ELR (cell line): ENCODE measurements around the gene YIF1A.
"Not testable (repeated sequence)": the region's sequence is repeated elsewhere in the genome, so short reads cannot be mapped to it uniquely, and the experiment has no call there.

Experiments
- DNase-seq: peaks from one replicate; pipeline ENCODE4 v3.0.0-alpha.2; 2015; ENCODE audit warnings: low read depth

Gene YIF1A

GRCh38 chr11:66326261-66327111 is 37.5 kb upstream of the YIF1A start:
- peak; percentile 43 for DNase-seq

DNA sequence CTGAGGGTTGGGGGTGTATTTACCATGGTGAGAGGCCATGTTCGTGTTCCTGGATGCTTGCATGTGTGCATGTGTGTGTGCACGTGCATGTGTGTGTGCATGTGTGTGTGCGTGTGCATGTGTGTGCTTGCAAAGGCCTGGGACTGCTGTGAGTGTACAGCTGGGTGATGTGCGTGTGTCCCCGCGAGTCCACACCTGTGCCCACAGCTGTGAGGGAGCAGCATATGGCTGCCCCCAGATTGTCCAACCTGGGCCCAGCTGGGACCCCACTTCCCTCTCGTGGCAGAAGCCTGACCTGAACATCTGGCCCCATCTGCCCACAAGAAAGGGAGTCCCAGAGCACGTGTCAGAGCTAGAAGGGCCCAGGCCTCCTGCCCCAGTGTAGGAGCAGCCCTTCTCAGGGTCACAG is 36.3 kb upstream of the YIF1A start:
- DNase-seq = no peak

- peak; percentile 62 for DNase-seq
Observed at GRCh38 chr11:66324664-66325063, 35.7 kb upstream of the YIF1A start.

DNA sequence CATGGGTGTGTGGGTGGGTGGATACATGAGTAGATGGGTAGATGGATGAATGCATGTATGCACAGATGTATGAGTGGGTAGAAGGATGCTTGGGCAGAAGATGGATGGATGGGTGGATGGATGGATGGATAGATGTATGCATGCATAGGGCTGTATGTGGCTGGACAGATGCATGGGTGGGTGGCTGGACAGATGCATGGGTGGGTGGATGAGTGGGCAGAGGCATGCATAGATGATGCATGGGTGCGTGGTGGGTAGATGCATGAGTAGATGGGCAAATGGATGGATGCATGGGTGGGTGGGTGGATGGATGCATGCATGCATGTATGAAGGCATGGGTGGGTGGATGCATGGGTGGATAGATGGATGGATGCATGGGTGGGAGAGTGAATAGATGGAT is 34.7 kb upstream of the YIF1A start:
- DNase-seq = no peak

DNA sequence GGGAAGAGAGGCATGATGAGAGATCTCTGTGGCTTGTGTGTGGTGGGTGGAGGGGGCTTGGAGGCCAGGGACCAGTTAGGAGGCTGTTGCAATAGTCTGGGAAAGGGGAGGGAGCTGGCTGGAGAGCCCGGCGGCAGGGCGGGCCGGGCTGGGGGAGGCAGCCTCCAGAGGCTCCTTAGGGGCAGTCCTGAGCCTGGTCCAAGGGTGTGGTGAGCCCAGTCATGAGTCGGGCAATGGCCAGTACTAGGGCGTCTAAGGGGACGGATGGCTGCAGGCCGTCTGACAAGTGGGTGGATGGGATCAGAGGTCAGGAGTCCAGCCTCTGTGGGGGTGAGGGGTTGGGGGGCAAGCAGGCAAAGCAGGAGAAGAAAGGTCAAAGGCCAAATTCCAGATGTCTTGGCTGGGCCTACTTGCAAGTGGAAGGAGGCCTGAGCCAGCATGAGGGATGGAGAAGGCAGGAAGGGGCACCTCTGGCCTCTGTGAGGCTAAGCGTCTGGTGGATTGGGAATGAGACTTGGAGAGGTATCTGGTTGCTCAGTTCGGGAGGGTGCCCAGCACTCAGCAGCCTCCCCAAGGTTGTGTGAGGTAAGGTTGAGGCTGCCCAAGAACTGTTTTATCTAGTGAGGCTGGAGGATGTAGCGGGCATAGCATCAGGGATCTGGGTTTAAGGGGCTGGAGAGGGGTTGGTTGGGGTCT is 33.9 kb upstream of the YIF1A start:
- no peak for DNase-seq

GRCh38 chr11:66321606-66322005 is 32.7 kb upstream of the YIF1A start:
- no peak for DNase-seq

- DNase-seq = not testable (repeated sequence)
Observed at GRCh38 chr11:66320748-66321147, 31.8 kb upstream of the YIF1A start.

DNA sequence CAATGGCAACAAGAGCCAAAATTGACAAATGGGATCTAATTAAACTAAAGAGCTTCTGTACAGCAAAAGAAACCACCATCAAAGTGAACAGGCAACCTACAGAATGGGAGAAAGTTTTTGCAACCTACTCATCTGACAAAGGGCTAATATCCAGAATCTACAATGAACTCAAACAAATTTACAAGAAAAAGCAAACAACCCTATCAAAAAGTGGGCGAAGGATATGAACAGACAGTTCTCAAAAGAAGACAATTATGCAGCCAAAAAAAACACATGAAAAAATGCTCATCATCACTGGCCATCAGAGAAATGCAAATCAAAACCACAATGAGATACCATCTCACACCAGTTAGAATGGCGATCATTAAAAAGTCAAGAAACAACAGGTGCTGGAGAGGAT is 31.3 kb upstream of the YIF1A start:
- not testable (repeated sequence) for DNase-seq

- DNase-seq = no peak
Observed at GRCh38 chr11:66318600-66318970, 29.6 kb upstream of the YIF1A start.

DNA sequence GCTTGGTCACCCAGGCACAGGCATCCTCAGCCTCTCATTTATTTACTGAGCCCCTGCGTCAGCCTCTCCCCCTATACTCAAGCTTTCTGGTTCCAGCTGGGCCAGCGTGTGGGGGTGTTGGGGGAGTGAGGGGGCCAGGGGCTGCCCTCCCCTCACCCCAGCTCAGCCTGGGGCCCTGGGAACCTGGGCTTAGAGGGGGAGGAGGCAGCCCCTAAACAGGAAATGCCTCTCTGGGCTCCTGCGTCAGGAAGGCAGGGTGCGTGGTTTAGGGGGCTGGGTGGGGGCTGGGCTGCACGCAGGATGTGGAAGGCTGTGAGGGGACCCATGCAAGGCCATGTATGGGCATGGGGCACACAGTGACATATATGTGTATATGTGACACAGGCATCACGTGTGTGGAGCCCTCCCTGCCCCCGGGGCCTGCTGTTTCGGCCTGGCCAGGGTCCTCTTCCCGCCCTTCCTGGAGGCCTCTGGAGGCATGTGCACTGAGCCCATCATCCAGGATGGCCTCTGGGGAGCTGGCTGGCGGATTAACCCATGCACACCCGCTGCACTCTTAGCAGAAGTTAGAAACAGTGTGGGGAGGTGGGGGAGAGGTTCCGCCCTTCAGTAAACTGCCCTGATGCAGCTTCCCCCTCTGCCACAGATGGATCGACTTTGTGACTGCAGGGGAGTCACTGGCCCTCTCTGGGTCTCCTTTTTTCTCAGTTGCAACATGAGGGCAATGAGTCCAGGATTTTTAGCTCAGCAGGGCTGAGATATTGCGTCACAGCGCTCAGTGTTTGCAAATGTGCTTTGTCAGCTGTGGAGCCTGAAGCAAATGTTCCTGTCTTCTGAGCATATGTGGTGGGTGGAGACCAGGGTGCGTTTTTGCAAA is 29.0 kb upstream of the YIF1A start:
- peak; percentile 61 for DNase-seq

DNA sequence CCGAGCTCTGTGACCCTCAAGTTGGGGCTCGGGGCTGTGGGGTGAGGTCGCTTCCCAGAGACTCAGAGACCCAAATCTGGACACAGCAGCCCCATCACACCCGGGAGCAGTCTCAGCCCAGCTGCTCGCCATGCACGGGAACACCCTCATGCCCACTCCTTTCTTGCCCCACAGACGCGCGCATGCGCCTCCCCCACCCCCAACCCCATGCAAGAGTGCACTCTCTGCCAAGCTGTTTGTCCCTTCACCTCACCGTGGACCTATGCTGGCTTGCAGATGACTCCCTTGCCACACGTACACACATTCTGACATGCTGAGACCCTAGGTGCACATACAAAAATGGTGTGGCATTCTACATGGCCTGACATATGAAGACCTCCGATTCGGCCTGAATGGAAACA is 28.4 kb upstream of the YIF1A start:
- peak; percentile 43 for DNase-seq

- DNase-seq = peak; percentile 51
Observed at GRCh38 chr11:66316849-66317251, 27.9 kb upstream of the YIF1A start, which contains the start of gene CD248. Gene CD248 (minus strand): TSS chr11:66317044. CDS start chr11:66317027, 17 bp downstream.

GRCh38 chr11:66315921-66316811 is 27.2 kb upstream of the YIF1A start:
- no peak for DNase-seq

DNA sequence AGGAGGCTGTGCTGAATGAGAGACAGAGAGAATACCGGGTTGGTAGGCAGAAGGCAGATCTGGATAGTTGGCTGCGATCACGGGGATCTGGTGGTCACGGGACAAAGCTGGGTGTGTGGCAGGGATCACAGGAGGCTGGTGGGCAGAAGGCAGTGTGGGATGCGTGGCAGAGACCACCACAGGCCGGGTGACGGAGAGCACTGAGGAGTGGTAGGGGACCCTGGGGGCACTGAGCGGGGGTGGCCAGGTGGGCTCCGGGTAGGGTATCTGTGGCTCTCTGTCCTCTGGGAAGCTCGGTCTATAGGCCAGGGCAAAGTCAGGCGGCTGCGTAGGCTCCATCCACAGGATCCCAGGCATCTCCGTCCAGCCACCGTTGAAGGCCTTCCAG is 26.5 kb upstream of the YIF1A start:
- no peak for DNase-seq

DNA sequence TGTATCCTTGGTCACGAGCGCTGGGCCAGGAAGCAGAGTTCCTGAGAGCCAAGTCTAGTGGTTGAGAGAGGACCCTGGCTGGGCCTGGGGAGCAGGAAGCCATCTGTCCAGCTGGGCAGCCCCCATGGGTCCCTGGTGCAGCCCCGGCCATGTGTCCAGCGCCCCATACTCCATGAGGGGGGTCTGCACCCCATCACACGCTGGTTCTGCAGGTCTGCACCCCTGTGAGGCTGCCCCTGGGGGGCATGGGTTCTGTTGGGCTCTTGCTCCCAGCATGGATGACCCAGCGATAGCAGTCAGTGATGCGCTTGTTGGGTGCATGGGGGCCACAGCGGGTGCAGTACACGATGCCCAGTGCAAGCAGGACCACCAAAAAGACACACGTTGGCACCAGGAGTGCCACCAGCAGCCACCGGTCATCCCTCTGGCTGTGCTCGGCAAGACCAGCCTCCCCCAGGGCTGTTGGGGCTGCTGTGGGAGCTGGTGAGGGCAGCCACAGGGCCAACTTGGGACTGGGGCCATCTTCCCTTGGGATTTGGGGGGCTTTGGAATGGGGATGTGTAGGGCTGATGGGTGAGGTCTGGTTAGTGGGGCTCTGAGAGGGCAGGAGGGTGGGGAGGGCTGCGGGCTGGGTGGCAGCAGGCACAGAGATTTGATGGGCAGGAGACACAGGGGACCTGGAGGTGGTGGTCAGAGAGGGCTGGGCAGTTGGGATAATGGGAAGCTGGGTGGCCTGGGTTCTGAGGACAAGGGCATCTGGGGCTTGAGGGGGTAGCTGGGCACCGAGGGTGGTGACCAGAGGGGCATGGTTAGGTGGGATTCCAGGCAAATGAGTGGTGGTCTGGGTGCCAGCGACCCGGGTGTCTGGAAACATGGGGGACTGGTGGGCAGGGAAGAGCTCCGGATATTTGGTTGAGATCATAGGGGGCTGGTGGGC is 25.9 kb upstream of the YIF1A start:
- no peak for DNase-seq

GRCh38 chr11:66314186-66314501 is 25.2 kb upstream of the YIF1A start:
- DNase-seq = no peak

- peak; percentile 33 for DNase-seq
Observed at GRCh38 chr11:66313321-66314185, 24.6 kb upstream of the YIF1A start.

DNA sequence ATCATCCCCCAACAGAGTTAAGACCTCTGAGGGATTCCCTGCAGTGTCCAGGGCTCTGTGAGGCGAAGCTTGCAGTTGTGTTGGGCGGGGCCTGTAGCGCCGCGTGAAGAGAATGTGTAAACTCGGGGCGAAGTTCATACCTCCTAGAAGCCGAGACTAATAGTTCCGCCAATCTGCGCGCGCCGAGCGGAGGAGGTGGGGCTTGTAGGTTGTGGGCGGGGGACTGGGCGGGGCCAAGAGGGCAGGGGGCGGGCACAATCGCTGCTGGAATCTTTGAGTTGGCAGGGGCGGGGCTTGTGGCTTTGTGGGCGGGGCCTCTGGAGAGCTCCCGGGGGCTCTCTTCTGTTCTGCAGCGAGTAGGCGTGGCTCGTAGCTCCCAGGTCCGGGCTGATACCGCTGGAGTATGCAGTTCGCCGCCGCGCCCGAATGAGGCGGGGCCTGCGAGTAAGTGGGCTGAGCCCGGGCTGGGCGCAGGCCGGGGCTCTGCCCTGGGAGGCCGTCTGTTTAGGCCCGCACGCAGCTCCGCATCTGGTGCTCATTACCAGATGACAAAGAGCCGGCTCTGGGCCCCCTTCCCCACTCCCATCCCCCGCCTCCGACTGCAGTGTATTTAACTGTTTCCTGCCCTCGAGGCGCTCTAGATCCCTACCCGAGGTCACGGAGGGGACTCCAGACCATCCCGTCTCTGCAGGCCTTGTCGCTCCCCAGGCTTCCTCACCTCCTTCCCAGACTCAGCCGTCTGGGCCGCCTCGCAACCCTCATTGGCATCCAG is 23.8 kb upstream of the YIF1A start:
- peak; percentile 98 for DNase-seq
